Mammary epithelial cell (primary cell): ENCODE data around the gene DAO.

Experiments
- EZH2 ChIP-seq: IDR thresholded peaks from 2 replicates; pipeline ENCODE4 v1.6.1; 2012; ENCODE audit warnings: low read length, inconsistent platforms, borderline replicate concordance
- TF ChIP-seq, protein P1 (sequence below), 2 donors: IDR thresholded peaks in 1 of 2; conservative IDR thresholded peaks in 1 of 2; 2 replicates each; pipeline ENCODE4 v1.5.1; 2011 to 2012; ENCODE audit warnings: inconsistent platforms in 2 of 2, low read length in 2 of 2, mild to moderate bottlenecking in 2 of 2, control low read depth in 1 of 2, low read depth in 1 of 2; ENCODE audit not compliant: insufficient read depth in 1 of 2; ENCODE audit errors: extremely low read depth in 1 of 2

DNA sequence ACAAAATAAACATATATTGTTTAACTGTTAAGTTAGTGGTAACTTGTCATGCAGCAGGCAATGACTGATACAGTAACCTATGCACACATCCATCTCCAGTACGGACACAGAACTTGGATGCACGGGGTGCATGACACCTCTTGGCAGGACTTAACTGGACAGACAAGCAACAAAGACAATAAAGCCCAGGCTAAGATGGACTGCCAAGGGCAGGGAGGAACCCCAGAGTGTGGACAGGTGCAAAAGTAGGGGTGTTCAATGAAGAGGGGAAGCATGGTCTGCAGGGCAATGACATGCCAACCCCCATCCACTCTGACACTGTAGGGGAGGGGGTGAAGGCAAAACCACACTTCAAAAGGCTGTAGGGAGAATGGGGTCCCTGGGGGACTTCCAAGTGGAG lies 34.2 kb upstream of the DAO start:
- TF ChIP-seq, protein P1, sequence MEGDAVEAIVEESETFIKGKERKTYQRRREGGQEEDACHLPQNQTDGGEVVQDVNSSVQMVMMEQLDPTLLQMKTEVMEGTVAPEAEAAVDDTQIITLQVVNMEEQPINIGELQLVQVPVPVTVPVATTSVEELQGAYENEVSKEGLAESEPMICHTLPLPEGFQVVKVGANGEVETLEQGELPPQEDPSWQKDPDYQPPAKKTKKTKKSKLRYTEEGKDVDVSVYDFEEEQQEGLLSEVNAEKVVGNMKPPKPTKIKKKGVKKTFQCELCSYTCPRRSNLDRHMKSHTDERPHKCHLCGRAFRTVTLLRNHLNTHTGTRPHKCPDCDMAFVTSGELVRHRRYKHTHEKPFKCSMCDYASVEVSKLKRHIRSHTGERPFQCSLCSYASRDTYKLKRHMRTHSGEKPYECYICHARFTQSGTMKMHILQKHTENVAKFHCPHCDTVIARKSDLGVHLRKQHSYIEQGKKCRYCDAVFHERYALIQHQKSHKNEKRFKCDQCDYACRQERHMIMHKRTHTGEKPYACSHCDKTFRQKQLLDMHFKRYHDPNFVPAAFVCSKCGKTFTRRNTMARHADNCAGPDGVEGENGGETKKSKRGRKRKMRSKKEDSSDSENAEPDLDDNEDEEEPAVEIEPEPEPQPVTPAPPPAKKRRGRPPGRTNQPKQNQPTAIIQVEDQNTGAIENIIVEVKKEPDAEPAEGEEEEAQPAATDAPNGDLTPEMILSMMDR (conservative IDR thresholded peaks at IDR 0.05 in 1 of 2, IDR thresholded peaks at IDR 0.05 in 1 of 2; ENCODE audit: extremely low read depth in 1 of 2, insufficient read depth in 1 of 2, low read depth in 1 of 2, low read length in 2 of 2): no peak
- TF ChIP-seq EZH2: no peak
